ENCODE measurements around the gene OBP2A.

Gene OBP2A

DNA sequence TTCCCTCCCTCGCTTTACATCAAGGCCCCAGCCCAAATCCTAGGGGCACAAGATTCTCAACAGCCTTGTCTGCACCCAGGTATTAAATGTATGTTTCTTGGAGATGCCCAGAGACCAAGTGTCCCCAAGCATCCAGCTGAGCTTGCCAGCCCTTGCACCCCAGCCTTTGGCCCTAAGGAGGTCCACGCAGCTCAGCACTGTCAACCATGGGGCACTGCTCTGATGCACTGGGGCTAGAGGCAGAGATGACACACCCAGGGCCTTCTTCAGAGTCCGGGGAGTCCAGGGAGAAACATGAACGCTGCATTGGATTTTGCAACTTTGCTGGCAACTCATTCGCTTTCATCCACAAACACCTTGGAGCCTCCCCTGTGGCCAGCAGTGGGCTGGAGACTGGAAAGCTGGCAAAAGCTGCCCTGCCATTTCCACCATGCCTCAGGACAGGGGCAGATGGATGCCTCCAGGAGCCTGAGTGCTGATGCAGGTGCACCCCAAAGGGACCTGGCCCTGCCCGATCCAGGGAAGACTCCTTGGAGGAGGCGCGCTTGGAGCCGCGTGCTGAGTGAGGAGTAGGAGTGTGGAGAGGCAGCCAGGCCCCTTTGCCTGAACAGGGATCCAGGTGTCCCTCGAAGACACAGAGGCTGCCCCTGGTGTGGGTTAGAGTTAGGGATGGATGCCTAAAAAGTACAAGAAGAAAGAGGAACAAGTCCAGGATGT, 34.9 kb downstream of the OBP2A start:
- no peak for DNase-seq

DNA sequence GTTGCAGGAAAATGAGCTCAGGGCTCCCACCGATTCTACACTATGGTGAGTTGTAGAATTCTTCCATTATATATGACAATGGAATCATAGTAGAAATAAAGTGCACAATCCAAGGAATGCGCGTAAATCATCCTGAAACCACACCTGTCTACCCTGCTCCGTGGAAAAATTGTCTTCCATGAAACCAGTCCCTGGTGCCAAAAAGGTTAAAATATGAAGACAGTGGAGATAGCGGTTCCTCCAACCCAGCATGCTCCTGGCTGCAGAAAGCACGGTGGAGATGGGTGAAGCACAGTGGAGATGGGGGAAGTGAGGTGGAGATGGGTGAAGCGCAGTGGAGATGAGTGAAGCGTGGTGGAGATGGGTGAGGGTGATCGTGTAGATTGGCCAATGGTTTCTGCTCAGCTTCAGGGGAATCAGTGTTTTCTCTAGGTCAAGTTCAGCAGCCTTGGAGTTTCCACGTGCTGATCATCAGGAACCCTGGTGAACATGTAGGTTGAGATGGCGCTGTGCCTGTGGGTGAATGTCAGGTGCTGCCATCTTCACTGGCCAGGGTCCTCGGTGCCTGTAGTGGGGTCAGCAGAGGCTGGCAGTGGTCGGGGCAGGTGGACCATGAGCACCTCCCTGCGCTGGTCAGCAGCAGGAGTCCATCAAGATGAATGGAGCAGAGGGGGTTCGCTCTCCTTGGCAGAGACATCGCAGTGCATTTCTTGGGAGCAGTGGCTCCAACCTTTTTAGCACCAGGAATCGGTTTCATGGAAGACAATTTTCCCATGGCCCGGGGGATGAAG, 35.9 kb downstream of the OBP2A start:
- no peak for DNase-seq

DNA sequence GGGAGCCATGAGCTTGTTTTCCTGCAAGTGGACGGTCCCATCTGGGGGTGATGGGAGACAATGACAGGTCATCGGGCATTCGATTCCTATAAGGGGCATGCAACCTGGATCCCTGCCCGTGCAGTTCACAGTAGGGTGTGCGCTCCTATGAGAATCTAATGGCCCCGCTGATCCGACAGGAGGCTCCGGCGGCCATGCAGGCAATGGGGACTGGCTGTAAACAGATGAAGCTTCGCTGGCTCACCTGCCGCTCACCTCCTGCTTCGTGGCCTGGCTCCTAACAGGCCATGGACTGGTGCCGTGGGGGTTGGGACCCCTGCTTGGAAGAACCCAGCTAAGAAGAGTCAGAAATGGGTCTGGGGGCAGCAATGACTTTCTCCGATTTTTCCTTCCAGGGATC, 36.6 kb downstream of the OBP2A start:
- no peak for DNase-seq

DNA sequence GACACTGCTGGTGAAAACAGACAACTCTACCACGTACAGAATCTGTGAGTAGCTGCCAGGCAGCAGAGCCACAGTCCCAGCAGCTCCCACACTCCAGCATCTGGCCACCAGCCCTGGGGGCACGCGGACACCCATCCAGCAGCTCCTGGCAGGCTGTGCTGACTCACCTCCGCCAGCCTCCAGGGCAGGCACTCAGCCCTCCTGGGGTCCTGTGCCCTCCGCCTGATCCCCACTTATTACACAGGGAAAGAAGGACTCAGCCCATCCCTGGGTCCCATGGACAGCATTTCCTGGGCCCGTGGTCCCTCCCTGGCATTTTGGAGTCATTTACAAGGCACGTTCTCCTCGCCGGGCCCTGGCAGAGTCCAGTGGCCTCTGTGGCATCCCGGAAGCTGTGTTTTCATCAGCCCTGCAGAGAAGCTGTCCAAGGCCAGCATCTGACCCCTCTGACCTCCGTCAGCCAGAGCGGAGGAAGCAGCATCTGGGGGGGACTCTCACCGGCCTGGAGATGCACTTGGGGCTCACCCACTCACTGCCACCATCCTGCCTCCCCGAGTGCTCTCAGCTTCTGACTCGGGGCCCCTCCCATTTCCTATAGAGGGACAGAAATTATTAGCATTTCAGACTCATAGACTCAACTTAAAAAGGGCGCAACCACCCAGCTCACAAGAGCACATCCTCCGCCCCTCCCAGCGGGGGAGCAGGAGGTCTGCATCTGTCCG, 37.2 kb downstream of the OBP2A start:
- DNase-seq: no peak

DNA sequence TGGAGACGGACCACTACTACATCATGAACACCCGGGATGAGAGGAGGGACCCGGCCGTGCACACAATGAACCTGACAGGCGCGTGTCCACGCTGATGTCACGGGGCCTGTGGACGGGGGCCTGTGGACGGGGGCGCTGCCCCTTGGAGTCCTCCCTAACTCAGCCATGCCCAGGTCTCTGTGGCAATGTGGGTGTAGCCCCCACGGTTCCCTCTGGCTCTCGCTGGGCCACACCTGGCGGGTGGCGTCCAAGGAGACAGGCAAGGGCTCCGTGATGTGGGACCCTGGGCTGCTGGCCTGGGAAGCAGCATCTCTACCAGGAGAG, 37.7 kb downstream of the OBP2A start:
- DNase-seq: no peak

DNA sequence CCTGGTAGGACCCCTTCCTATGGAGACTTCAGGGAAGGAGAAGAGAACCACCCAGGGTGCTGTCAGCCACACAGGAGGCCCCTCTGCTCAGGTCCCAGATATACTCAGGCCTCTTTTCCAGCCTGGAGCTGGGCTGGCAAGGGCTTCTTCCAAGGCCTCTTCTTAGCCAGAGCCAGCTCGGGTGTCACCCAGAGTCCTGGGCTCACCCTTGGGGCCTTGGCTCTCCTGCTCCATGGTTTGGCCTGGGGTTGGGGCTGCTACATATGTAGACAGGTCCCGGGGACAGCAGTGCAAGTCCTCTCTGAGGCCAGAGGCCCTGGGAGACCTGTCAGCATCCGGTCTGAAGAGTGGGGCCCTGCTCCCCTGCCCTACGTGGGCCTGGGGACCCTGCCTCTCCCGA, 38.4 kb downstream of the OBP2A start:
- DNase-seq: no peak

DNA sequence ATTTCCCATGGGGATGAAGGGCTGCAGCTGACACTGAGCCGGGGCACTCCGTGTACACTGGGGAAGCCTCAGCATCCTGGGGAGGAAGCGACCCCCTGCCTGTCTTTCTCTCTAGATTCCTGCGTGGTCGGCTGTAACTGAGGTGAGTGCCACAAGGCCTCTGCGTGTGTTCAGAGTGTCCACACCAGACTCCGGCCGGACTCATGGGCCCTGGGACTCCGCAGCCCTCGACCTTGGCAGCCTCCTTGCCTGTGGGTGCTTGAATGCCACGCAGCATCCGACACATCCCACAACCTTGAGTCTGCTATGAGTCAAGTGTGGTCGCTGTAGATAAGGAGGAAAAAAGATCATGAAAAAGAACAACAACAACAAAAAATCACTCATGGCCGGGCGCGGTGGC, 39.0 kb downstream of the OBP2A start:
- DNase-seq: no peak

DNA sequence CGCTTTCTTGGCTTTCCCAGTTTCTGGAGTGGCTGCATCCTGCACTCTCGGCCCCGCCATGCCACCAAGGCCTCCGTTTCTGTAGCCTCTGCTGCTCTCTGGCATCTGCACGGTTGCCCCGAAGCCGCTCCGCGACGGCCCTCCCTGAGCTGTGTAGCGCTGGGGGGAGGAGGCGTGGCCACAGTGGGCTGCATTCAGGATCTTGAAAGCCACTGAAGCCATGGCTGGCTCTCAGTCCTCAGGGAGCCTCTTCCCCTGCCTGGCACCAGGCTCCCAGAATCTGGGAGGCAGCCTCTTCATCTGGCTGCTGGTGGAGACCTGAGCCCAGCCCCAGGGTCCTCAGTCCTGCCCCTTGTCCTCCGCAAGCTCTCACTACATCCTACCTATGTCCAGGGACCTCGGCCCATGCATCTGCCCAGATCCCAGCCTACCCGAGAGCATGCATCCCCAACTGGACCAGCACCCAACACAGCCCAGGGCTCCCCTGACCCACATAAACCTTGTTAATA, 40.7 kb downstream of the OBP2A start:
- no peak for DNase-seq

DNA sequence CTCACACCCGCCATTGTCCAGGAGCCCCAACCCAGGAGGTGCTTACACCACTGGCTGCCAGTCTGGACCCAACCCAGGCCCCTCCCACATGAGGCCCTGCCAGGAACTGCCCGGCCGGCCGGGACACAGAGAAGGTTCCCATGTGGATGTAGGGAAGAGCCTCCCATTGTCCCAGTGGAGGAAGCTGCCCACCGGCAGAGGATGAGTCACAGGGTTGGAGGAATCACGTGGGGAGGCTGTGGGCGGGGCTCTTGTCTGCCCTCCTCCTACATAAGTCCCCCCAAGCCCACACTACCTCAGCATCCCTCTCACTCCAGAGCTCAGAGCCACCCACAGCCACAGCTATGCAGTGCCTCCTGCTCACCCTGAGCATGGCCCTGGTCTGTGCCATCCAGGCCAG, 41.7 kb downstream of the OBP2A start:
- no peak for DNase-seq

DNA sequence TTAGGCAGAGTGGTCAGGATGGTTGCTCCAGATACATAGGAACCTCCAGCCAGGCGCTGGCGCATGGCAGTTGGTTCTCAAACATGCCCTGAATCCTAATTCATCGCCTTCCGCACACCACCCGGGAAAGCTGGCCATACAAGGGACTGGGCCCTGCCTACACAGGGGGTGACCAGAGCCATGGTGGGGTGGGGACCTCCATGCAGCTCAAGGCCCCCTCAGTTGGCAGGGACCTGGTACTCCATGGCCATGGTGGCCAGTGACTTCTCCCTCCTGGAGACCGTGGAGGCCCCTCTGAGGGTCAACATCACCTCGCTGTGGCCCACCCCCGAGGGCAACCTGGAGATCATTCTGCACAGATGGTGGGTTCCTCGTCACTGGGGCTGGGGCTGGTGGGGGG, 42.4 kb downstream of the OBP2A start:
- DNase-seq: no peak

DNA sequence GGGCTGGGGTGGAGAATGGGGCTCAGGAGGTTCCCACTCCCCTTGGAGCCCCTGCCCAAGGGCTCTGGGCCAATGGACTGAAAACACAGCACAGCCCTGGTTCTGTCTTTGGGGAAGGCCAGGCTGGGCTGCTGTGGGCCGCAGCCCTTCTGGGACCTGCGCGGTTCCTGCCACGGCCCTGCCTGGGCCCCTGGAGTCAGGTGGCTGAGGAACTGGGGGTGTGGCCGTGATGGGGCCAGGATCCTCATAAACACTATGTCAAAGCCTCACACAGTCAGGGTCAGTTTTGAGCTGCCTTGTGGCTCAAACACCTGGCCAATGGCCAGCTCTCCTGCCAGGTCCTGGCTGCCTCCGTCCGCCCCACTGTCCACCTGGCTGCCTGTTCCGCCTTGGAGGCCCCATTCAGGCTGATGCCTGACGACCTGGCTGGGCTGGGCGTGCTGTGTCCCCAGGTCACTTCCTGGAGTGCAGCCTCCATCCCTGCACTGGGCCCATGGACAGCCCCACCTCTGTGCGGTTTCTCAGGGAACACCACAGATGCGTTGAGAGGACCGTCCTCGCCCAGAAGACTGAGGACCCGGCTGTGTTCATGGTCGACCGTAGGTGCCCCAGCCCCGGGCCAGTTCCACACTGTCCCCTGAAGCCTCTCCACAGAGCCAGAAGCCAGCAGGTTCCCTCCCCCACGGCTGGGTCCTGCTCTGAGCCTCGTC, 43.1 kb downstream of the OBP2A start:
- no peak for DNase-seq

DNA sequence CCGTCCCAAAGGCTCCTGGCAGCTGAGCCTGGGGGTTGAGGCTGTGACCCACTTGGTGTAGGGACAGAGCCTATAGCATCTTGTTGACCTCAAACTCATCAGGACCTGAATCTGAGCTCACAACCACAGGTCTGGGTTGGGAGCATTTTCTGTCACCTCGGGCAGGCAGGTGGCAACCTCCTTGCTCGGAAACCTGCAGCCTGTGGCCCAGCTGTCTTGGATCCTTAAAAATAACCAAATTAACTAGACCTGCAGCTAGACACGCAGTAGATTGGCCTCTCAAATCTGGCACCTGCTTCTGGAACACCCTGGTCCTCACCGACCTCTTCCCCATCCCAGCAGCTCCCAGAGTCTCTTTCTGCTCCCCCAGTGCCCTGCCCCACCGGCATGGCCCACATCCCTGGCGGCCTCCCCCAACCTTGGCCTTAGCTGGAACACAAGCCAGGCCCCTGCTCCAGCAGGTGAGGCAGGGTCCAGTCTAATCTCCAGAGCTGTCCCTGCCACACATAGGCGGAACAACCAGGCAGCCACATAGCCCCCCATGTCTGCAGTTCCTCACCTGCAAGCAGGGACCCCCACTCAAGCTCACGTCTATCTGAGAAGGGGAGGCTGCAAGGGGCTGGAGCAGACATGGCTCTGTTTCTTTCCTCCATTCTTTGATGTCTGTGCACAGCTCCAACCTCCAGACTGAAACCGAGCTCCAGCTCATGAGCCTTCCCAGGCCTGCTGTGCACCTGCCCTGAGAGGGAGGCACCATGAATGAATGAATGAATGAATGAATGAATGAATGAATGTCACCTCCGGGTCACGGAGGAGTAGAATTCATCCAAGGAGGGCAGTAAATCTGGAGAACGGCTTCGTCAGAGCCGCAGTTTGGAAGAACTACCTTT, 43.9 kb downstream of the OBP2A start:
- no peak for DNase-seq

DNA sequence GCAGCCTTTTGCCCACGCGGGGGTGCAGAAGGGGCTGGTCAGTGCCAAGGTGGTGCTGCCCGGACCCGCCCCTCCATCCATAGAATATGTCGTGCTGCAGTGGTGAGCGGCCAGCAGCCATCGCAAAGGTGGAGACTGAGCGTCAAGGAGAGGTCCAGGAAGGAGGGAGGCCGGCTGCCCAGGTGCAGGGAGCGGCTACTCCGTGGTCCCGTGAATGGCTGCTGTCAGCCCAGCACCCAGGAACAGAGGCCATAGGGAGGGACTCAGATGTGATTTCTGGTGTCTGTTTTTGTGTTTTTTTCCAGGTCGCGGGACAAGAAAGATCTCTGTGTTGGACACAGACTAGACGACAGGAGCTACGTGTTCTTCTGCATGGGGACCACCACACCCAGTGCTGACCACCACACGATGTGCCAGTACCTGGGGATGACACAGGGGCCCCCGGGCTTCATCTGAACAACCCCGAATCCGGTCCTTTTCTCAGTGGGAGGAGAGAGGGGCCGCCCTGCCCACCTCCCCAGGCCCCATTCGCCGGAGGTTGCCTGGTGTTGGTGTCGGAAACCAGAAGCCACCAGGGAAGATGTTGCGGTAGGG, 44.7 kb downstream of the OBP2A start:
- DNase-seq: no peak

DNA sequence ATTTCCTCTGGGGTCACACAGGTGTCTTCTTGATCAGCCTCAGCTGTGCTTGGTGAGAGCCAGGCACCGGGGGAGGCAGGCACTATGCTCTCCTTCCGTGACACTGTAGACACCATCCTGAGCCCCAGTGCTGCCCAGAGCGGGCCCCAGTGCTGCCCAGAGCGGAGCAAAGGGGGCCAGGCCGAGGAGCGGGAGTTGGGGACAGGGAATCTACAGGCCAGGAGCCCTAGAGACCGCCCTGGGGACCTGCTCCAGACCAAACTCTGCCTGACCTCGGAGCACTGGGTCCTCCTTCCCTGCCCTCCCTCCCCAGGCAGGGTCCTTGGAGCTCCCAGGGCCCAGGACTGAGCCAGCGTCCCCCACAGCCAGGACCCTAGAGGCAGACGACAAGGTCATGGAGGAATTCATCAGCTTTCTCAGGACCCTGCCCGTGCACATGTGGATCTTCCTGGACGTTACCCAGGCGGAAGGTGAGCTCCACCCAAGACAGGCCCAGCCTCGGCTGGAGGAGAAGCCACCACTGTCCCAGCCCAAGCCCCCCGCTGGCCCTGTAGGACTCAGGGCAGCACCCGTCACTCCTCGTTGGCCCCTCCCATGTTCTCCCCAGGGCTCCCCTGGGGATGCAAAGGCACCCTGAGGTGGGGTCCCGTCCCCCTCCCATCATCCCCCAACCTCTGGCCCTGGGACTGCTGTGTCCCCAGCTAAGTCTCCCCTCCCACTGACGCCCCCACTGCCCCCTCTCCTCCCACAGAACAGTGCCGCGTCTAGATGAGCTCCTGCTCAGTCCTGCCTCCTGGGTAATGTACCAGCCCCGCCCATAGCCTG, 45.8 kb downstream of the OBP2A start:
- DNase-seq: no peak

DNA sequence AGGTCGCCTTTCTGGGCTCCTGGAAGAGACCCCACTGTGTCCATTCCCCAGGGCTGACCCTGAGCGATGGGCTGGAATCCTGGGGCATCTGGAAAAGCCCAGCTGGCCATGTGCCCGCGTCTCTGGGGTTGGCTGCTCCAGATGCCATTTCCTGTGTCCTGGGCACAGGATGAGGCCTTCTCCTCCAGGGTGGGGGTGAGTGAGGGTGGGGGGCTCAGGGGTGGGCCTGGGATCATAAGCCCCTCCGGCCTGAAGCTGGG, 46.3 kb downstream of the OBP2A start:
- no peak for DNase-seq

DNA sequence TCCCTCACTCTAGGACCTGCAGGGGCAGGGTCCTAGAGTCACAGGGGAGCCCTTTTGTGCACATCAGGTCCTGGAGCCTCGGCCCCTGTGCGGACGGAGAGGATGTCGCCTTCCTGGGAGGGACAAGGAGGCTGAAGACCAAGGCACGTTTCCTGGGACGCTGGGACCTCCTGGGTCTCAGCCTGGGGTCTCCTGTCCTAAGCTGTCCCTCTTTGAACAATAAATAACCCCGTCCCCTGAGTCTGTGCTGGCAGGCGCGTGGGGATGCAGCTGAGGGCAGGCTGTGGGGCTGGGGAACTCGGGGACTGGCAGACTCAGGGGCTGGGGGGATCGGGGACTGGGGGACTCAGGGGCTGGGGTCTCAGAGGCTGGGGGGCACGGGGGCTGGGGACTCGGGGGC, 46.7 kb downstream of the OBP2A start:
- DNase-seq: no peak

DNA sequence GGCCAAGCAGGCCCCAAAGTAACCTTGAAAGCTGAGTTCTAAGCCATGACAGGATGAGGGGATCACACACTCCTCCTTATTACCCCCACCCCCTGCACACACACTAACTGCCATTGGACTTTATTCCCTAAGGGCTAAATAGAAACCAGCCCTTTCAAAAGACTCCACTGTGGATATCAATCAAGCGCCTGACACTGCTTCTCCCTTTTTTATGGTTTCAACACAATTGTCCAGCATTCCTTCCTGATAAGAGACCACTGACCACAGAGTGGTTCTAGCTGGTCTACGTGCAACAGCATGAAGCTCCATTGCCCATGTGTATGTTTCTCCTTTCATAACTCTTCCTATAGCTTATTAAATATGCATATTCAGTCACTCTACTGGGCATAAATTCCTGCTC, 50.3 kb downstream of the OBP2A start:
- no peak for DNase-seq
